Measurements from ENCODE around the gene MTHFSD. TPM values are rescaled to one million over a fixed set of nuclear protein-coding genes. Genes with fewer than 3 reads are reported as not detected.

Gene MTHFSD
- total and polyA plus RNA-seq, 2 donors (not counting 3 experiments of a cell fraction or from before 2014, with no cell fraction given): 16.7 to 21.1 TPM

GRCh38 chr16:86497551-86498021, 57.4 kb downstream of the MTHFSD start:
- H3K4me2 ChIP-seq (ENCODE audit: insufficient read depth, low read length): no peak overlapping the region
- H3K36me3 ChIP-seq (ENCODE audit: control insufficient read depth in 2 of 2, extremely low read depth in 1 of 2, insufficient read depth in 2 of 2, low read length in 2 of 2): no peaks in the 10 kb centered on the region
- dilution Hi-C loops (cut with MboI; ENCODE audit: extremely low pct_ligation_motif_present, low sequenced_read_pairs): no loop called here
- POLR2A ChIA-PET: interaction anchor here (0.6 kb wide), 1 partner anchor 8 kb away, joined by 3 read pairs; no protein-coding TSS in a partner anchor
- no peak overlapping the region for H3K4me3 ChIP-seq (replicated peaks in 1 of 3; ENCODE audit: insufficient read depth in 1 of 3, low read depth in 1 of 3, low read length in 3 of 3)
- H3K9me3 ChIP-seq (replicated peaks; ENCODE audit: control insufficient read depth, insufficient read depth, low read length): no peaks in the 10 kb centered on the region
- CTCF ChIA-PET: no interaction called here
- no peaks in the 10 kb centered on the region for H4K20me1 ChIP-seq (replicated peaks; ENCODE audit: control insufficient read depth, extremely low read depth, insufficient read depth, low read length)
- TF ChIP-seq GATA2 (IDR thresholded peaks at IDR 0.05; ENCODE audit: insufficient read depth, insufficient read length, low read depth, low read length): no peak
- TF ChIP-seq EZH2 (IDR thresholded peaks at IDR 0.05; ENCODE audit: borderline replicate concordance, low read depth, low read length, severe bottlenecking): peak; percentile 33
- no peak for TF ChIP-seq JUN (IDR thresholded peaks at IDR 0.05; ENCODE audit: borderline replicate concordance, insufficient read depth, insufficient read length, low read depth)
- H3K27ac ChIP-seq (ENCODE audit: insufficient read depth, low read depth, low read length): no peak overlapping the region
- no peak overlapping the region for H2AFZ ChIP-seq (ENCODE audit: low read depth, low read length)
- DNase-seq (ENCODE audit: low read depth, low spot score) (no peak), FAIRE-seq (no peak)
- H3K27me3 ChIP-seq (ENCODE audit: control insufficient read depth in 2 of 2, insufficient read depth in 2 of 2, low read length in 2 of 2): peaks cover 90 to 95% of the 10 kb centered on the region in 2 experiments
- no peaks in the 10 kb centered on the region for H3K4me1 ChIP-seq (ENCODE audit: control insufficient read depth, extremely low read depth, insufficient read depth, low read length)
- no peak overlapping the region for H3K9ac ChIP-seq (replicated peaks; ENCODE audit: extremely low read depth, insufficient read depth, low read length)
- BruUV-seq (replicated peaks): no TSS peak
- intact Hi-C loops (cut with micrococcal nuclease): no loop called here
- no peaks in the 10 kb centered on the region for H3K9me1 ChIP-seq (replicated peaks; ENCODE audit: control insufficient read depth, extremely low read depth, insufficient read depth, low read length)
- H3K79me2 ChIP-seq (ENCODE audit: control insufficient read depth, insufficient read depth, low read length): no peaks in the 10 kb centered on the region

GRCh38 chr16:86496929-86497461, 58.0 kb downstream of the MTHFSD start:
- Histone ChIP-seq H3K9ac (replicated peaks; ENCODE audit: extremely low read depth, insufficient read depth, low read length) (no peak overlapping the region), H3K27ac (ENCODE audit: insufficient read depth, low read depth, low read length) (no peak overlapping the region), H2AFZ (ENCODE audit: low read depth, low read length) (no peak overlapping the region), H3K9me1 (replicated peaks; ENCODE audit: control insufficient read depth, extremely low read depth, insufficient read depth, low read length) (no peaks in the 10 kb centered on the region), H3K27me3 (ENCODE audit: control insufficient read depth in 2 of 2, insufficient read depth in 2 of 2, low read length in 2 of 2) (peaks cover 90 to 95% of the 10 kb centered on the region in 2 experiments), H3K4me1 (ENCODE audit: control insufficient read depth, extremely low read depth, insufficient read depth, low read length) (no peaks in the 10 kb centered on the region), H3K4me3 (replicated peaks in 1 of 3; ENCODE audit: insufficient read depth in 1 of 3, low read depth in 1 of 3, low read length in 3 of 3) (no peak overlapping the region), H3K79me2 (ENCODE audit: control insufficient read depth, insufficient read depth, low read length) (no peaks in the 10 kb centered on the region), H3K4me2 (ENCODE audit: insufficient read depth, low read length) (no peak overlapping the region), H4K20me1 (replicated peaks; ENCODE audit: control insufficient read depth, extremely low read depth, insufficient read depth, low read length) (no peaks in the 10 kb centered on the region), H3K9me3 (replicated peaks; ENCODE audit: control insufficient read depth, insufficient read depth, low read length) (no peaks in the 10 kb centered on the region), H3K36me3 (ENCODE audit: control insufficient read depth in 2 of 2, extremely low read depth in 1 of 2, insufficient read depth in 2 of 2, low read length in 2 of 2) (no peaks in the 10 kb centered on the region)
- POLR2A ChIA-PET: no interaction called here
- no TSS peak for BruUV-seq (replicated peaks)
- intact Hi-C loops (cut with micrococcal nuclease): no loop called here
- FAIRE-seq: no peak
- dilution Hi-C loops (cut with MboI; ENCODE audit: extremely low pct_ligation_motif_present, low sequenced_read_pairs): no loop called here
- no peak for DNase-seq (ENCODE audit: low read depth, low spot score)
- TF ChIP-seq GATA2 (IDR thresholded peaks at IDR 0.05; ENCODE audit: insufficient read depth, insufficient read length, low read depth, low read length) (no peak), POLR2A (IDR thresholded peaks at IDR 0.05; ENCODE audit: low read depth, low read length) (no peak), CTCF (IDR thresholded peaks at IDR 0.05; ENCODE audit: extremely low read depth in 1 of 2, insufficient read depth in 1 of 2, low read depth in 1 of 2, low read length in 2 of 2) (no peak), EZH2 (IDR thresholded peaks at IDR 0.05; ENCODE audit: borderline replicate concordance, low read depth, low read length, severe bottlenecking) (peak; percentile 98)
- CTCF ChIA-PET: no interaction called here
